ENCODE data around the gene ZNF350.

ZNF350 gene

GRCh38 chr19:51926784-51927741, 59.6 kb downstream of the ZNF350 start, which contains the start of gene ZNF613:
Gene ZNF613 (plus strand): TSS chr19:51927472. CDS start chr19:51936221, 8,749 bp downstream.
- peak within 1 kb of the TSS; percentile 89 for H3K4me3 ChIP-seq (ENCODE audit: low read depth, low read length)
- TF ChIP-seq CTCF (IDR thresholded peaks at IDR 0.05; ENCODE audit: low read depth, low read length), result no peak

DNA sequence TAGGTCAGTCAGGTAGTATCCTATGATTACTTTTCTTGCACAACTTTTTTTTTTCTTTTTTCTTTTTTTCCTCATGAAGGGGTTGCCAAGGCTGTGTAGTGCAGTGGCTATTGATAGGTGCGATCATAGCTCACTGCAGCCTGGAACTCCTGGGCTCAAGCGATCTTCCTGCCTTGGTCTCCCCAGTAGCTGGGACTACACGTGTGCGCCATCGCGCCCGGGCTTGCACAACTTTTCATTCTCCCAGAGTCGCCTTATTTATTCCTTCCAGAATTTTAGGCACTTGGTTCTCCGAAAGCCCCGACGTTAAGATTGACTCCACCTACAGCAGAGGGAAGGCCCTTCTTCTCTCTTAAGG, 60.2 kb downstream of the ZNF350 start:
- no peak for TF ChIP-seq CTCF (IDR thresholded peaks at IDR 0.05; ENCODE audit: low read depth, low read length)
- peak overlapping the region; percentile 89 for H3K4me3 ChIP-seq (ENCODE audit: low read depth, low read length)

DNA sequence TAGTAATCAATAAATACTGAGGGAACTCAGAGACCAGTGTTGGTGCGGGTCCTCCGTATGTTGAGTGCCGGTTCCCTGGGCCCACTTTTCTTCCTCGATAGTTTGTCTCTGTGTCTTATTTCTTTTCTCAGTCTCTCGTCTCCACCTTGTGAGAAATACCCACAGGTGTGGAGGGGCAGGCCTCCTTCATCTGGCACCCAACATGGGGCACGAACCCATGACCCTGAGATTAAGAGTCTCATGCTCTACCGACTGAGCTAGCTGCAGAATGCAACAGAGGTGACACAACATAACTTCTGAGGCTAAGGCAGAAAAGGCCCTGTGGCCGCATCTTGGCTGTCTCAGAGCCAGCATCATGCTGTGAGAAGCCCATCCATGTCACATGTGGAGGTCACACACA, 64.7 kb downstream of the ZNF350 start:
- TF ChIP-seq CTCF (IDR thresholded peaks at IDR 0.05; ENCODE audit: low read depth, low read length), result no peak
- H3K4me3 ChIP-seq (ENCODE audit: low read depth, low read length), result no peak overlapping the region

DNA sequence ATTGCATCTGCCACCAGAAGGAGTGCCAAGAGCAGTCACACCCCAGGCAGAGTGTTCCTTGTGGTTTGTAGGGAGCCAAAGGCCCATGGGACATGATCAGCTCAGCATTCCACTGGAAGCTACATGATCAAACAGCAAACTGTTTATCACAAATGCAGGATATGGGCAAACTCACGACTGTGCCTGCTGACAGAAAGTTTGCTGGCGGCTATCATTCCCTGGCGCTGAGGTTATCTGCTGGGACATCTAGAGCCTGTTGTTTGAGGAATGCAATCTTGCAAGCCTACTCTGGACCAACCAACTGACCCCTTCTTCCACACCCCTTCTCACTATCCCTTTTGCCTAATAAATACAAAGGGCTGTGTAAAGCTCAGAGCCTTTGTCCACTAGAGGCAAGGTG, 67.0 kb downstream of the ZNF350 start:
- H3K4me3 ChIP-seq (ENCODE audit: low read depth, low read length), result no peak overlapping the region
- no peak for TF ChIP-seq CTCF (IDR thresholded peaks at IDR 0.05; ENCODE audit: low read depth, low read length)

DNA sequence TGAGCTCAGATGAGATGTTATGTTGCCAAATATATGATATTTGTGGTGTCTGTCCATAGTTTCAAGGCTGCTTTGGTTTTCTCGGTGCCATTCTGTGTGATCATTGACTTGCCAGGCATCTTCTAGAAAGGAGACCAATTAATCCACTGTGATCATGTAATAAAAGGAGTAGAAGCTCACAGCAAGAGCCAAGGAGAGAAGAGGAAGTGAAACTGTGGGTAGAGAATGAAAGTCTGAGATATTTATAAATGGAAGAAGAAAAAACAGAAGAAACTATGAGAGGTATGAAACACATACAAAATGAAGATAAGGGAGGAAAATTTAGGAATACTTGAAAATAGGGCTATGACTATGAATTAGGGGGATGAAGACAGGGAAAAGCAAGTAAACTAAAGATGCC, 70.5 kb downstream of the ZNF350 start:
- TF ChIP-seq CTCF (IDR thresholded peaks at IDR 0.05; ENCODE audit: low read depth, low read length), result no peak
- H3K4me3 ChIP-seq (ENCODE audit: low read depth, low read length), result no peak overlapping the region

- no peak overlapping the region for H3K4me3 ChIP-seq (ENCODE audit: low read depth, low read length)
- no peak for TF ChIP-seq CTCF (IDR thresholded peaks at IDR 0.05; ENCODE audit: low read depth, low read length)
Observed at GRCh38 chr19:51915324-51915867, 71.2 kb downstream of the ZNF350 start.

Data from WI38 (cell line).